ENCODE measurements around the gene ADCY10. TPM values are rescaled to one million over a fixed set of nuclear protein-coding genes. Genes with fewer than 3 reads are reported as not detected.
A peak's percentile ranks its signal among the peaks of the same experiment; 100 is the strongest.

The ADCY10 gene
- total and polyA plus RNA-seq, 2 of the 4 experiments (the other 2 are of a cell fraction), result under 0.01 to 0.03 TPM

DNA sequence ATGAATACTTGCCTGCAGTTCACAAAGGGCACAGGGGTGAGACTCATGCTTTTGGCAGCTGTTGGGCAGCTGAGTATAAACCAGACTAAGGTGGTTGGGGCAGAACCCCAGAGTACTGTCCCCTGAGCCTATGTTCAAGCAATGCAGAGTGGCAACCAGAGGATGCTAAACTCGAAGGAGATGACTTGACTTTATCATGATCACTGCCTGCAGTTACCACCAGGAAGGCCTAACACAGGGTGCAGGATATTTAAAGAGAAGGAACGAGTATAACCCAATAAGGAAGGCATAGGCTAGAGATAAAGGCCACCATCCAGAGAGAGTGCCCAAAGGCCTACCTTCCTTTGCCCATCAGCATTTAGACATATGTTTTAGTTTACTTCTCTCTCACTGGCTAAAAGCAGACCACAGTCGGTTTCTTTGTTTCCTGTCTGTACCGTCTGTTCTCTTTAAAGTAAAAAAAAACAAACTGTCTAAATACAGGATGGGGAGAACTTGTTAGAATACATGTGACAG lies 108.8 kb downstream of the ADCY10 start:
- Histone ChIP-seq H3K23ac (ENCODE audit: low read depth, low read length) (peak overlapping the region; percentile 28; the same call in 1 of the 2 replicates), H3K18ac (ENCODE audit: low read depth, low read length) (no peak overlapping the region), H2BK5ac (ENCODE audit: low read depth, low read length, poor library complexity, severe bottlenecking) (no peak overlapping the region), H2AK9ac (replicated peaks; ENCODE audit: low read depth, low read length, poor library complexity) (peak overlapping the region; percentile 25), H3K9me3 (ENCODE audit: control insufficient read depth, insufficient read depth, low read length) (no peaks in the 10 kb centered on the region), H3K4ac (ENCODE audit: low read depth, low read length) (peak overlapping the region; percentile 81), H2BK120ac (ENCODE audit: low read depth, low read length) (peak overlapping the region; percentile 67; the same call in 1 of the 2 replicates), H2BK20ac (ENCODE audit: low read depth, low read length) (peak overlapping the region; percentile 64), H3K4me1 (ENCODE audit: control insufficient read depth, insufficient read depth, low read length) (peaks cover 9% of the 10 kb centered on the region), H2AK5ac (ENCODE audit: low read depth, low read length) (peak overlapping the region; percentile 81; the same call in 1 of the 2 replicates), H4K8ac (ENCODE audit: low read depth in 2 of 2, low read length in 2 of 2) (peak overlapping the region; percentile 40 to 62; a peak in 3 of 4 replicates), H3K79me1 (ENCODE audit: low read depth in 1 of 2, low read length in 2 of 2) (0 out of 4 replicates have a peak, but pooled peaks cover 0 to 5% of the 10 kb centered on the region in 2 experiments), H4K5ac (ENCODE audit: low read depth, low read length) (no peak overlapping the region), H3K14ac (replicated peaks; ENCODE audit: low read depth, low read length) (peak overlapping the region; percentile 81), H3K56ac (ENCODE audit: extremely low read depth, insufficient read depth, low read length) (no peak overlapping the region), H2BK15ac (ENCODE audit: low read depth, low read length) (peak overlapping the region; percentile 21; the same call in 2 of the 3 replicates), H3K27me3 (ENCODE audit: control insufficient read depth, insufficient read depth, low read length) (no peaks in the 10 kb centered on the region), H3K9me1 (ENCODE audit: insufficient read depth, low read length) (peaks cover 12% of the 10 kb centered on the region), H3K27ac (ENCODE audit: insufficient read depth, low read length) (no peak overlapping the region), H4K20me1 (ENCODE audit: insufficient read depth, low read length) (no peaks in the 10 kb centered on the region), H4K91ac (ENCODE audit: insufficient read depth, low read depth, low read length) (peak overlapping the region; percentile 71; the same call in 1 of the 2 replicates), H2AFZ (replicated peaks; ENCODE audit: low read length, poor library complexity) (peak overlapping the region; percentile 32), H3K36me3 (ENCODE audit: control insufficient read depth, insufficient read depth, low read length) (no peaks in the 10 kb centered on the region), H3K9ac (ENCODE audit: low read depth, low read length) (no peak overlapping the region), H3K4me2 (ENCODE audit: low read depth, low read length) (no peak overlapping the region), H3K4me3 (ENCODE audit: insufficient read depth, low read depth, low read length) (no peak overlapping the region)
- intact Hi-C loops (cut with micrococcal nuclease) (loop anchor here (10.0 kb wide), 2 partner anchors 200 to 580 kb away; partner anchors contain the start of gene POU2F1), in situ Hi-C loops (cut with MboI; ENCODE audit: low sequenced_read_pairs) (no loop called here), dilution Hi-C loops (cut with HindIII; ENCODE audit: low sequenced_read_pairs, unreplicated experiment) (no loop called here)
- ChIA-PET CTCF (no interaction called here), POLR2A (ENCODE audit: unreplicated experiment) (no interaction called here)
- no peak for TF ChIP-seq BHLHE40 (IDR thresholded peaks at IDR 0.05; ENCODE audit: low read depth, low read length)
- no peak for TF ChIP-seq NFE2L2 (IDR thresholded peaks at IDR 0.05; ENCODE audit: low read depth, low read length)
- TF ChIP-seq CEBPB (IDR thresholded peaks at IDR 0.05; ENCODE audit: low read depth, low read length), result no peak
- TF ChIP-seq, protein P1, sequence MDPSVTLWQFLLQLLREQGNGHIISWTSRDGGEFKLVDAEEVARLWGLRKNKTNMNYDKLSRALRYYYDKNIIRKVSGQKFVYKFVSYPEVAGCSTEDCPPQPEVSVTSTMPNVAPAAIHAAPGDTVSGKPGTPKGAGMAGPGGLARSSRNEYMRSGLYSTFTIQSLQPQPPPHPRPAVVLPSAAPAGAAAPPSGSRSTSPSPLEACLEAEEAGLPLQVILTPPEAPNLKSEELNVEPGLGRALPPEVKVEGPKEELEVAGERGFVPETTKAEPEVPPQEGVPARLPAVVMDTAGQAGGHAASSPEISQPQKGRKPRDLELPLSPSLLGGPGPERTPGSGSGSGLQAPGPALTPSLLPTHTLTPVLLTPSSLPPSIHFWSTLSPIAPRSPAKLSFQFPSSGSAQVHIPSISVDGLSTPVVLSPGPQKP (IDR thresholded peaks at IDR 0.05; ENCODE audit: borderline replicate concordance, low read depth, low read length), result no peak
- TF ChIP-seq, protein P2, sequence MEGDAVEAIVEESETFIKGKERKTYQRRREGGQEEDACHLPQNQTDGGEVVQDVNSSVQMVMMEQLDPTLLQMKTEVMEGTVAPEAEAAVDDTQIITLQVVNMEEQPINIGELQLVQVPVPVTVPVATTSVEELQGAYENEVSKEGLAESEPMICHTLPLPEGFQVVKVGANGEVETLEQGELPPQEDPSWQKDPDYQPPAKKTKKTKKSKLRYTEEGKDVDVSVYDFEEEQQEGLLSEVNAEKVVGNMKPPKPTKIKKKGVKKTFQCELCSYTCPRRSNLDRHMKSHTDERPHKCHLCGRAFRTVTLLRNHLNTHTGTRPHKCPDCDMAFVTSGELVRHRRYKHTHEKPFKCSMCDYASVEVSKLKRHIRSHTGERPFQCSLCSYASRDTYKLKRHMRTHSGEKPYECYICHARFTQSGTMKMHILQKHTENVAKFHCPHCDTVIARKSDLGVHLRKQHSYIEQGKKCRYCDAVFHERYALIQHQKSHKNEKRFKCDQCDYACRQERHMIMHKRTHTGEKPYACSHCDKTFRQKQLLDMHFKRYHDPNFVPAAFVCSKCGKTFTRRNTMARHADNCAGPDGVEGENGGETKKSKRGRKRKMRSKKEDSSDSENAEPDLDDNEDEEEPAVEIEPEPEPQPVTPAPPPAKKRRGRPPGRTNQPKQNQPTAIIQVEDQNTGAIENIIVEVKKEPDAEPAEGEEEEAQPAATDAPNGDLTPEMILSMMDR (conservative IDR thresholded peaks at IDR 0.05; ENCODE audit: low read depth, low read length), result no peak
- WGBS, 2 experiments (ENCODE audit: extremely low coverage in 2 of 2, insufficient read length in 1 of 2), result 80% methylated on average over 1 of the region's 4 CpGs; no CpG with 5 or more reads in 1 of the 2 experiments
- BruUV-seq (replicated peaks), result no TSS peak
- DNase-seq (no peak), ATAC-seq (ENCODE audit: low read depth) (no peak)

All from IMR-90 (cell line).